Panc1 (cell line): Measurements from ENCODE around the gene RASL10A.

Experiments
- CTCF ChIP-seq: fragments of 450-650 bp; IDR thresholded peaks from 2 replicates; pipeline ENCODE4 v1.5.1; 2017; ENCODE audit warnings: mild to moderate bottlenecking
- POLR2AphosphoS5 ChIP-seq: IDR thresholded peaks from 2 replicates; pipeline ENCODE4 v1.6.1; 2012; ENCODE audit warnings: mild to moderate bottlenecking, low read depth, low read length, moderate library complexity
- SIN3A ChIP-seq: IDR thresholded peaks from 2 replicates; pipeline ENCODE4 v1.6.1; 2012; ENCODE audit warnings: low read depth, mild to moderate bottlenecking, low read length, moderate library complexity, borderline replicate concordance; ENCODE audit not compliant: insufficient read depth

- no peak for TF ChIP-seq SIN3A
- no peak for TF ChIP-seq CTCF
- TF ChIP-seq POLR2AphosphoS5: no peak
These were observed 26.7 kb downstream of the RASL10A start for GRCh38 chr22:29288837-29289236.
